MM.1S (cell line): ENCODE results near the gene GATB.

Experiments
- DNase-seq: peaks from one replicate; pipeline ENCODE4 v3.0.0-alpha.2; 2015
- H2AFZ ChIP-seq: fragments of 300-600 bp; sonication (generic); 2 replicates; pipeline ENCODE4 v1.6.0; 2016; ENCODE audit warnings: antibody characterized with exemption, low read length
- H3F3A ChIP-seq: fragments of 300-600 bp; sonication (generic); 2 replicates; pipeline ENCODE4 v1.6.1; 2016; ENCODE audit warnings: mild to moderate bottlenecking, antibody characterized with exemption, low read length, moderate library complexity, mixed read lengths; ENCODE audit not compliant: insufficient read depth
- H3K27ac ChIP-seq: fragments of 300-600 bp; sonication (generic); 2 replicates; pipeline ENCODE4 v1.5.1; 2016; ENCODE audit warnings: mild to moderate bottlenecking, low read length
- H3K27me3 ChIP-seq: fragments of 300-600 bp; sonication (generic); replicated peaks from 2 replicates; pipeline ENCODE4 v1.6.0; 2016; ENCODE audit warnings: low read length; ENCODE audit not compliant: insufficient read depth
- H3K36me3 ChIP-seq: fragments of 300-600 bp; sonication (generic); replicated peaks from 2 replicates; pipeline ENCODE4 v1.6.1; 2016; ENCODE audit warnings: mild to moderate bottlenecking, low read length, mixed read lengths; ENCODE audit not compliant: insufficient read depth
- H3K4me1 ChIP-seq: fragments of 300-600 bp; sonication (generic); 2 replicates; pipeline ENCODE4 v1.6.1; 2016; ENCODE audit warnings: low read length, mixed read lengths
- H3K4me2 ChIP-seq: fragments of 300-600 bp; sonication (generic); 2 replicates; pipeline ENCODE4 v1.6.0; 2016; ENCODE audit warnings: low read depth, low read length
- H3K4me3 ChIP-seq: fragments of 300-600 bp; sonication (generic); 2 replicates; pipeline ENCODE4 v1.5.1; 2016; ENCODE audit warnings: low read length, mixed read lengths
- H3K79me2 ChIP-seq: fragments of 300-600 bp; sonication (generic); 2 replicates; pipeline ENCODE4 v1.6.1; 2016; ENCODE audit warnings: mixed run types, low read length, mixed read lengths
- H3K9ac ChIP-seq: fragments of 300-600 bp; sonication (generic); 2 replicates; pipeline ENCODE4 v1.6.1; 2016; ENCODE audit warnings: low read length, mixed read lengths
- H3K9me2 ChIP-seq: fragments of 300-600 bp; sonication (generic); replicated peaks from 2 replicates; pipeline ENCODE4 v1.6.1; 2016; ENCODE audit warnings: mild to moderate bottlenecking, low read length, mixed read lengths; ENCODE audit not compliant: insufficient read depth
- H3K9me3 ChIP-seq: fragments of 300-600 bp; sonication (generic); replicated peaks from 2 replicates; pipeline ENCODE4 v1.6.1; 2016; ENCODE audit warnings: mild to moderate bottlenecking, low read length, mixed read lengths; ENCODE audit not compliant: insufficient read depth
- H4K20me1 ChIP-seq: fragments of 300-600 bp; sonication (generic); 2 replicates; pipeline ENCODE4 v1.6.1; 2016; ENCODE audit warnings: mild to moderate bottlenecking, low read length, moderate library complexity, mixed read lengths; ENCODE audit not compliant: insufficient read depth
- EZH2 ChIP-seq: fragments of 300-600 bp; sonication (generic); optimal IDR thresholded peaks from 2 replicates; pipeline ENCODE3; 2017; ENCODE audit warnings: low read depth, mild to moderate bottlenecking, antibody characterized with exemption, low read length, mixed read lengths
- EZH2phosphoT487 ChIP-seq: fragments of 300-600 bp; sonication (generic); IDR thresholded peaks from 2 replicates; pipeline ENCODE4 v1.6.1; 2018; ENCODE audit warnings: antibody characterized with exemption, low read length
- TF ChIP-seq, protein P1 (sequence below): fragments of 300-600 bp; sonication (generic); IDR thresholded peaks from 2 replicates; pipeline ENCODE4 v1.5.1; 2016; ENCODE audit warnings: antibody characterized with exemption, low read length, mixed read lengths

Gene GATB

DNA sequence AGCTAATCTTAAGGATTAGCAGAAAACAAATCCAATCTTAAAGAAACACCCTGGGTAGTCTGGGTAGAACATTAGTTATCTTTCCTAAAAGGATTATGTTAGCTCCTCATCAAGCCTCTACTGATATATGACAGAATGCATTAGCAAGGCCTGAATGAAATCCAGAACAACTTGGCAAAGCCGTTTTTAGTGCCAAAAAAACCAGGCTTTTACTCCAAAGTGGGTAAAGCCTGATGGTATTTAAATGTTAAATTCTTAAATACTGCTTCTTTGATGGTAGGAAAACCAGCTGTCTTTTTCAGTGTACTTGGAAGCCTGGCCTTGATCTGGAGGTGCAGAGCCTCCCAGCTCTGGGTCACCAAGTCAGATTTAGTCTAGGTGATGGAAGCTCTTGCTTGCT, 120.4 kb downstream of the GATB start:
- H2AFZ ChIP-seq, result no peak overlapping the region
- H3K4me2 ChIP-seq, result no peak overlapping the region
- H3K27ac ChIP-seq, result no peak overlapping the region
- no peaks in the 10 kb centered on the region for H3K9me3 ChIP-seq
- H3F3A ChIP-seq, result no peaks in the 10 kb centered on the region
- no peaks in the 10 kb centered on the region for H3K4me1 ChIP-seq
- H3K9ac ChIP-seq, result no peak overlapping the region
- TF ChIP-seq, protein P1, sequence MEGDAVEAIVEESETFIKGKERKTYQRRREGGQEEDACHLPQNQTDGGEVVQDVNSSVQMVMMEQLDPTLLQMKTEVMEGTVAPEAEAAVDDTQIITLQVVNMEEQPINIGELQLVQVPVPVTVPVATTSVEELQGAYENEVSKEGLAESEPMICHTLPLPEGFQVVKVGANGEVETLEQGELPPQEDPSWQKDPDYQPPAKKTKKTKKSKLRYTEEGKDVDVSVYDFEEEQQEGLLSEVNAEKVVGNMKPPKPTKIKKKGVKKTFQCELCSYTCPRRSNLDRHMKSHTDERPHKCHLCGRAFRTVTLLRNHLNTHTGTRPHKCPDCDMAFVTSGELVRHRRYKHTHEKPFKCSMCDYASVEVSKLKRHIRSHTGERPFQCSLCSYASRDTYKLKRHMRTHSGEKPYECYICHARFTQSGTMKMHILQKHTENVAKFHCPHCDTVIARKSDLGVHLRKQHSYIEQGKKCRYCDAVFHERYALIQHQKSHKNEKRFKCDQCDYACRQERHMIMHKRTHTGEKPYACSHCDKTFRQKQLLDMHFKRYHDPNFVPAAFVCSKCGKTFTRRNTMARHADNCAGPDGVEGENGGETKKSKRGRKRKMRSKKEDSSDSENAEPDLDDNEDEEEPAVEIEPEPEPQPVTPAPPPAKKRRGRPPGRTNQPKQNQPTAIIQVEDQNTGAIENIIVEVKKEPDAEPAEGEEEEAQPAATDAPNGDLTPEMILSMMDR, result no peak
- TF ChIP-seq EZH2 (no peak), EZH2phosphoT487 (no peak)
- H3K36me3 ChIP-seq, result no peaks in the 10 kb centered on the region
- H3K4me3 ChIP-seq, result no peak overlapping the region
- H3K27me3 ChIP-seq, result no peaks in the 10 kb centered on the region
- no peak for DNase-seq
- no peaks in the 10 kb centered on the region for H4K20me1 ChIP-seq
- H3K9me2 ChIP-seq, result no peaks in the 10 kb centered on the region
- H3K79me2 ChIP-seq, result no peaks in the 10 kb centered on the region

DNA sequence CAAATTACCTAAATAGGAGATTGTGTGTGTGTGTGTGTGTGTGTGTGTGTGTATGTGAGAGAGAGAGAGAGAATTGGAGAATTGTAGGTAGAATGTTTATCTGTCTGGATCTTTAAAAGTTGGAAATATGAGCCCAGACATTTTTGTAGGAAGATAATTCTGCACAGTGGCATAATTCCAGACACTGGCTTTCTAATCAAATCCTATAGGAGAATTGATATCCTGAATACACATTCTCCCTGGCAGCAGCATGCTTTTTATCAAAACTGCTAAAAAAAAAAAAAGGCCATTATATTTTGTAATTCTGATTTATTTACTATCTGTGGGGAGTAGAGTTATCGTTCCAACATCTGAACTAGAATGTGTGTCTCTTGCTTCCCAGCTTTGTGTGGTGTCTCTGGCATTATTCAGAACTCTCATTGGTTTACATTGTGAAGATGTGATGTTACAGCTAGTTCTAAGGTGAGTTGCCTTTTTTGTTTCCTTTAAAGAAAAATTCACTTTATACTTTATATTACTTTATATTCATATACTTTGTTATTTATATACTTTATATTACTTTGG, 122.4 kb downstream of the GATB start:
- H3K4me2 ChIP-seq, result no peak overlapping the region
- no peaks in the 10 kb centered on the region for H3K9me3 ChIP-seq
- no peak for DNase-seq
- no peaks in the 10 kb centered on the region for H3K4me1 ChIP-seq
- no peak overlapping the region for H3K4me3 ChIP-seq
- no peak overlapping the region for H2AFZ ChIP-seq
- no peaks in the 10 kb centered on the region for H4K20me1 ChIP-seq
- no peaks in the 10 kb centered on the region for H3K79me2 ChIP-seq
- no peaks in the 10 kb centered on the region for H3K27me3 ChIP-seq
- no peak for TF ChIP-seq EZH2phosphoT487
- no peak for TF ChIP-seq EZH2
- TF ChIP-seq, protein P1, result no peak
- no peaks in the 10 kb centered on the region for H3K36me3 ChIP-seq
- H3K27ac ChIP-seq, result no peak overlapping the region
- H3F3A ChIP-seq, result no peaks in the 10 kb centered on the region
- no peaks in the 10 kb centered on the region for H3K9me2 ChIP-seq
- no peak overlapping the region for H3K9ac ChIP-seq

DNA sequence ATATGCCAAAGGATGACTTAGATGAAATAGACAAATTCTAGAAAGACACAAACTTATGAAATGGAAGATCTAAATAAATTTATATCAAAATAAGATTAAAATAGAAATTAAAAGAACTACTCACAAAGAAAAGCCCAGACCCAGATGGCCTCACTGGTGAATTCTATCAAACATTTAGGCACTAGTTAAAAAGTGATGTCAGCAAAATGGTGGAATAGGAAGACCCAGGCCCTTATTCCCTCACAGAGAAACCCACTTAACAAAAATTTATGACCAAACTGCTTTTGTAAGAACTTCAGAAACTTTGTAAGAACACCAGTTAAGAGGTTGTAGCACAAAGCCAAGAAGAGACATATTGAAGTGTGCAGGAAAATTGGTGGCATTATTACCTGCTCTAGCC, 129.5 kb downstream of the GATB start:
- Histone ChIP-seq H3K4me1 (no peaks in the 10 kb centered on the region), H3K9me3 (no peaks in the 10 kb centered on the region), H3K9me2 (no peaks in the 10 kb centered on the region), H2AFZ (no peak overlapping the region), H3K4me2 (no peak overlapping the region), H3K36me3 (no peaks in the 10 kb centered on the region), H3F3A (no peaks in the 10 kb centered on the region), H3K27me3 (no peaks in the 10 kb centered on the region), H3K9ac (no peak overlapping the region), H4K20me1 (no peaks in the 10 kb centered on the region), H3K27ac (no peak overlapping the region), H3K4me3 (no peak overlapping the region), H3K79me2 (no peaks in the 10 kb centered on the region)
- TF ChIP-seq, protein P1, result no peak
- TF ChIP-seq EZH2phosphoT487 (no peak), EZH2 (no peak)
- no peak for DNase-seq
